Kidney (tissue), 14 donors: ENCODE results near the gene RPUSD3. TPM values are rescaled to one million over a fixed set of nuclear protein-coding genes. Genes with fewer than 3 reads are reported as not detected.
"Not testable (repeated sequence)": the region's sequence is repeated elsewhere in the genome, so short reads cannot be mapped to it uniquely, and the experiment has no call there.

Experiments used
- DNase-seq, 5 donors: peaks; one replicate each; pipeline ENCODE4 v3.0.0-alpha.2; 2013 to 2020
- FAIRE-seq: peaks from 2 replicates; lab custom pipeline; 2012; peaks lifted over from hg19 to GRCh38; lab: Jason Lieb, UNC
- H3K27ac ChIP-seq, 2 donors: one replicate each; pipeline ENCODE4 v1.7.0; 2013; ENCODE audit warnings: low read depth in 2 of 2, low read length in 2 of 2, inconsistent platforms in 1 of 2
- H3K27me3 ChIP-seq: one replicate; pipeline ENCODE4 v1.7.1; 2013; ENCODE audit warnings: low read length, inconsistent platforms; ENCODE audit not compliant: control insufficient read depth, insufficient read depth
- H3K36me3 ChIP-seq, 3 donors: one replicate each; pipeline versions ENCODE4 v1.7.0 to v1.7.1; 2013; ENCODE audit warnings: low read length in 3 of 3, control low read depth in 1 of 3, inconsistent platforms in 1 of 3; ENCODE audit not compliant: insufficient read depth in 3 of 3, control insufficient read depth in 2 of 3
- H3K4me1 ChIP-seq, 3 donors: one replicate each; pipeline versions ENCODE4 v1.7.0 to v1.7.1; 2013; ENCODE audit warnings: low read length in 3 of 3, inconsistent platforms in 1 of 3, low read depth in 1 of 3; ENCODE audit not compliant: control insufficient read depth in 2 of 3, insufficient read depth in 2 of 3
- H3K4me3 ChIP-seq, 3 donors: one replicate each; pipeline versions ENCODE4 v1.7.0 to v1.8.1; 2013; ENCODE audit warnings: low read length in 3 of 3, control low read depth in 1 of 3, inconsistent platforms in 1 of 3
- H3K9ac ChIP-seq, 3 donors: one replicate each; pipeline versions ENCODE4 v1.7.0 to v1.7.1; 2013; ENCODE audit warnings: low read length in 3 of 3, control low read depth in 1 of 3, inconsistent platforms in 1 of 3
- H3K9me3 ChIP-seq, 3 donors: one replicate each; pipeline versions ENCODE4 v1.7.0 to v1.7.1; 2013; ENCODE audit warnings: low read length in 3 of 3, control low read depth in 1 of 3, inconsistent platforms in 1 of 3; ENCODE audit not compliant: control insufficient read depth in 2 of 3, insufficient read depth in 1 of 3
- intact Hi-C: fragments of 100-400 bp; cut with DNase I; formaldehyde crosslinking; loops from one replicate; pipeline ENCODE4 v1.11.1; 2022
- polyA plus RNA-seq: library from polyadenylated mRNA; stranded (reverse); fragments of 350-450 nt; fragmentation: Illumina TruSeq; extraction: RNeasy Lipid Tissue Mini Kit (QIAGEN cat#74804); gene quantifications from one replicate; pipeline ENCODE4 v1.2.3, GENCODE V29; 2014; ENCODE audit warnings: low read depth, low replicate concordance; ENCODE audit not compliant: insufficient read depth
- total RNA-seq: library from RNA; stranded (reverse); fragmentation: NEBNext Ultra II Directional; extraction: Animal tissue kit (Norgen Biotek cat#: 25700); gene quantifications from one replicate; pipeline ENCODE4 v1.2.1, GENCODE V29; 2021
- TF ChIP-seq, protein P1 (sequence below): IDR thresholded peaks from 3 replicates; pipeline ENCODE4 v1.5.1; 2012; ENCODE audit warnings: mild to moderate bottlenecking, moderate library complexity, borderline replicate concordance; ENCODE audit not compliant: insufficient read depth; ENCODE audit errors: extremely low read depth
- donor health status: control.
- donor health status: control.
- donor health status: control.
- donor health status: control.
- donor health status: control.
- donor health status: DM: yes; HTN: yes; CAD: no.
- donor health status: Normal renal cell carcinoma (clear cell type).

Gene RPUSD3
- total and polyA plus RNA-seq, 2 donors from 2014 or later: 29.1 to 53.2 TPM

DNA sequence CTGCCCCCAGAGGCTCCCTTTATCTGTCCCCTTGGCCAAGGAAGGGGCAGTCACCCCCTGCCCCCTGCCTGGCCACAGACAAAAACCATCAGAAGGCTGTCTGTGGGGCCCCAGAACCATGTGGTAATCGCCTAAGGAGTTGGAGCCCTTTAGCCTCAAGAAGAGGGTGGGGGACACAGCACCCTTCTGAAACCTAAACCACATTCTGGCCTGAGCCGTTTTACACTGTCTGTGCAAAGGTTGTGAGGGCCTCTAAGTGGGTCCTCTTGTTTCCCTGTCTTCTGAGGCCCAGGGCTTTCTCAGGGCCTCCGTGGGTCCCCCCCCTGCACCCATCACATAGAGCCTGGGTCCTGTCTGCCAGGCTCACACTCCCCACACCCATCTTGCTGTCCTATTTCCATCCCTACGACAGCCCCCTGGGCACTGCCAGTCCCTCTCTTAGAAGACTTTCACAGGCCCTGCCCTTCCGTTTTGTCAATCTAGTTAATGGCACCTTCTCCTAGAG lies 17.9 kb upstream of the RPUSD3 start:
- TF ChIP-seq, protein P1, sequence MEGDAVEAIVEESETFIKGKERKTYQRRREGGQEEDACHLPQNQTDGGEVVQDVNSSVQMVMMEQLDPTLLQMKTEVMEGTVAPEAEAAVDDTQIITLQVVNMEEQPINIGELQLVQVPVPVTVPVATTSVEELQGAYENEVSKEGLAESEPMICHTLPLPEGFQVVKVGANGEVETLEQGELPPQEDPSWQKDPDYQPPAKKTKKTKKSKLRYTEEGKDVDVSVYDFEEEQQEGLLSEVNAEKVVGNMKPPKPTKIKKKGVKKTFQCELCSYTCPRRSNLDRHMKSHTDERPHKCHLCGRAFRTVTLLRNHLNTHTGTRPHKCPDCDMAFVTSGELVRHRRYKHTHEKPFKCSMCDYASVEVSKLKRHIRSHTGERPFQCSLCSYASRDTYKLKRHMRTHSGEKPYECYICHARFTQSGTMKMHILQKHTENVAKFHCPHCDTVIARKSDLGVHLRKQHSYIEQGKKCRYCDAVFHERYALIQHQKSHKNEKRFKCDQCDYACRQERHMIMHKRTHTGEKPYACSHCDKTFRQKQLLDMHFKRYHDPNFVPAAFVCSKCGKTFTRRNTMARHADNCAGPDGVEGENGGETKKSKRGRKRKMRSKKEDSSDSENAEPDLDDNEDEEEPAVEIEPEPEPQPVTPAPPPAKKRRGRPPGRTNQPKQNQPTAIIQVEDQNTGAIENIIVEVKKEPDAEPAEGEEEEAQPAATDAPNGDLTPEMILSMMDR: no peak
- Histone ChIP-seq H3K9me3 (no peaks in the 10 kb centered on the region), H3K27me3 (no peaks in the 10 kb centered on the region), H3K4me3 (no peak overlapping the region), H3K4me1 (no peaks in the 10 kb centered on the region), H3K9ac (no peak overlapping the region), H3K36me3 (no peaks in the 10 kb centered on the region), H3K27ac (no peak overlapping the region)
- peak in 1 of 5 donors; percentile 26 for DNase-seq
- FAIRE-seq: no peak
- intact Hi-C loops: no loop called here

DNA sequence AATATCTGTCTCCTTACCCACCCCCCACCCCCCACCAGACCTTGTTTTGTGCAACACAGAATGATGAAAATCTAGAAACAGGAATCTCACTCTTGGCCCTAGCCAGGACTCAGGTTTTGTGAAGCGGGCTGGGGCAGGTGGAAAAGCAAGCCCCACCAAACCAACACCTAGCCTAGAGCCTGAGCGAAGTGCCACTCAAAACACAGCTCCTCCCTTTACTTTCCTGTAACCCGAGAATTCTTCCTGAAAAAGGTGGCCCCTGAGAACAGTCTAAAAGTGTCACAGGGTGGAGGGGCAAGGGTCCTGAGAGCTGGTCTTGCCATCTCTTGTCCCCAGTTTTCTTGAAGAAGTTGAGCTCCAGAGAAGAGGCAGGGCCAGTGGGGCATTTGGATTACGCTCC lies 17.4 kb upstream of the RPUSD3 start:
- no peak for DNase-seq
- TF ChIP-seq, protein P1: no peak
- no peak for FAIRE-seq
- H3K36me3 ChIP-seq: no peaks in the 10 kb centered on the region
- no peaks in the 10 kb centered on the region for H3K27me3 ChIP-seq
- no peak overlapping the region for H3K4me3 ChIP-seq
- no peak overlapping the region for H3K9ac ChIP-seq
- H3K4me1 ChIP-seq: no peaks in the 10 kb centered on the region
- intact Hi-C loops: no loop called here
- H3K27ac ChIP-seq: no peak overlapping the region
- H3K9me3 ChIP-seq: no peaks in the 10 kb centered on the region

DNA sequence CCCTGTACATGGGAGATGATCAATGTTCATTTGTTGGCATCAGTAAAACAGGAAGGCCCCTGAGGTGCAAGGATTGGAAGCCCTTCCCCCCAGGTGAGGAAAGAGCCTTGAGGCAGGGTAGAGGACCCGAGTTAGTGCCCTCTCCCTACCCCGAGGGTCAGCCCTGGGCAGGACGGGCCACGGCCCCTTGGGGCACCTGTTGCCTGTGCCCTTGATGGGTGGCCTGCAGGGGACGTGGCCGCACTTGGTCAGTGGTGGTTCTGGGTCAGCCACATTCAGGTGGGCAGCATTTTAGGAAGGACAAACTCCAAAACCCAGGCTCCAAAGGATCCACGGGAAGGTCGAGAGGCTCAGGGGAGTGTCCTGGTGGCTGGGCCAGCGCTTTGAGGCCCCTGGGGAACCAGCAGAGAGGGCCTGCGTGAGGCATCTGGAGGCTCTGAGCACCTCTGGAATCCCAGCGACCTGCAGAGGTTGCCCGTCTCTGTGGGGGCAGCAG lies 15.8 kb upstream of the RPUSD3 start:
- H3K27ac ChIP-seq: no peak overlapping the region
- FAIRE-seq (no peak), DNase-seq (no peak)
- no peaks in the 10 kb centered on the region for H3K27me3 ChIP-seq
- intact Hi-C loops: no loop called here
- H3K4me1 ChIP-seq: no peaks in the 10 kb centered on the region
- H3K36me3 ChIP-seq: no peaks in the 10 kb centered on the region
- no peak overlapping the region for H3K9ac ChIP-seq
- TF ChIP-seq, protein P1: no peak
- no peak overlapping the region for H3K4me3 ChIP-seq
- no peaks in the 10 kb centered on the region for H3K9me3 ChIP-seq

DNA sequence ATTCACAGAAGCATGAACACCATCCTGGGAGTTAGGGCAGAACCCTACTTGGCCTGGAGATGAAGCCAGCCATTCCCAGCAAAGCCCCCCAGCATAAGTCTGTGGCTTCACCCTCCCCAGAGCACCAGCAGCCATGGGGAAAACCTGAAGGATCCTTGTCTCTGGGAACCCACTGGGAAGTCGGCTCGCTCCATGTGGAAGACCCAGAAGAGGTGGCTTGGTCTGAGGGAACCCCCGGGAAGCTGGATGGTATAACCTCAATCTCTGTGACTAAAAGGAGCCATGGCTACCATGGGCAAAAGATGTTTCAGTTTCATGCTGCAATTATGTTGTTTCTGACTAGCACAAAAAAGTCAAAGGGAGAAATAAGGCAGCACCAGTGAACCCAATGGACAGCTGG lies 11.8 kb upstream of the RPUSD3 start:
- Histone ChIP-seq H3K4me3 (no peak overlapping the region), H3K9ac (no peak overlapping the region), H3K9me3 (no peaks in the 10 kb centered on the region), H3K36me3 (no peaks in the 10 kb centered on the region), H3K27ac (no peak overlapping the region), H3K27me3 (no peaks in the 10 kb centered on the region), H3K4me1 (no peaks in the 10 kb centered on the region)
- no peak for DNase-seq
- intact Hi-C loops: no loop called here
- TF ChIP-seq, protein P1: no peak
- no peak for FAIRE-seq

DNA sequence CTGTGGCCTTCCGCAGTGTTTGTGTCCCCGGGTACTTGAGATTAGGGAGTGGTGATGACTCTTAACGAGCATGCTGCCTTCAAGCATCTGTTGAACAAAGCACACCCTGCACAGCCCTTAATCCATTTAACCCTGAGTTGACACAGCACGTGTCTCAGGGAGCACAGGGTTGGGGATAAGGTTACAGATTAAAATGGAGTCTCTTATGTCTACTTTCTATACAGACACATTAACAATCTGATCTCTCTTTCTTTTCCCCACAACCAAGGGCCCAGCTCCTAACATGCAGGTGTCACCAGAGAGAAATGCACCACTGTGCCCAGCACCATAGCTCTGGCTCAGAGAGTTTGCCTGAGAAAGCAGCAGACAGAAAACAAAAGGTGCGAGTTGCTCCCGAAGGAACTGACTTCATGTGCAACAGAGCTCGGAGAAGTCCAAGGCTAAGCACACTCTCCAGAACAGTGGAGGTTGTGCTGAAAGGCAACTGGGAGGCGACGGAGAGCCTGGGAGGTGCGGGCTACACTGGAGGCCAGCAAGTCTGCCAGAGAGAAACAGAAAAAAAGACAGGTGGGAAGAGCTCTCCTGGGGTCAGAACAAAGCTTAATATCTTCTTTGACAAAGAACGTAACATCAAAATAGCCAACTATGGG lies 10.6 kb upstream of the RPUSD3 start:
- H3K27ac ChIP-seq, H3K27me3 ChIP-seq, H3K9ac ChIP-seq, H3K4me3 ChIP-seq, H3K9me3 ChIP-seq, FAIRE-seq, H3K4me1 ChIP-seq, DNase-seq, intact Hi-C loops, H3K36me3 ChIP-seq: not testable (repeated sequence)
